ENCODE results near the gene C1D.

C1D gene, protein sequence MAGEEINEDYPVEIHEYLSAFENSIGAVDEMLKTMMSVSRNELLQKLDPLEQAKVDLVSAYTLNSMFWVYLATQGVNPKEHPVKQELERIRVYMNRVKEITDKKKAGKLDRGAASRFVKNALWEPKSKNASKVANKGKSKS

DNA sequence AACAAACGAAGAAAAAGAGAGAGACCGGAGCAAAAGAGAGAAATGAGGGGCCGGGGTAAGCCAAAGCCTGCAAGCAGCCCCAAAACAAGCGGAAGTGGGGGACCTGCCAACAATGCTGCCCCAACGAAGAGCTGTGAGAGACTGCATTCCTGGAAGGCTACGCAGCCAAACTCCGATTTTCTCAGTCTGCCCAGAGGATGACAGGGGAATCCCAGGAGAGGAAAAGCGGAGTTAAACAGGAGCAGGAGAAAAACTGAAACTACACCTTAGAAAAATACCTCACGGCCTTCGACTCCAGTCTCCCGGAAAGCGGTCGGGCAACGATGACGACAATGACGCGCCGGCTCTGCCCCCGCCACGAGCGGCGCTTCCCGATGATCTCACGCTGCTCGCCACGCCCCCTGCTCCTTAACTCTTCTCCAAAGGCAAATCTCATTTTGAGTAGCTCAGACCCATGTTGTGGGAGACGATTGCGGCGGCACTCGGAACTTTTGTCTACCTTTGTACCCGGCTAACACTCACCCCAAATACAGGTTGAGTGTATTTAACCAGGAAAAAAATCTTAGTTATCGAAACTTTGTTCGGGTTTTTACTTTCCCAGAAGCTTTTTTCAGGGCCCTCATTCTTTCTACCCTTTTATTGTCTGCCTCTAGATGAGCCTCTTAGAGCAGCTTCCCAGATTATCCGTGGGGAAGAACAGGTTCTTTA lies at the start of gene C1D:
C1D (minus strand) TSS at position 325 of the 708 bp plus-strand sequence. CDS start 15,694 bp downstream, outside the sequence.
- FAIRE-seq (peak; percentile 89), DNase-seq (ENCODE audit: insufficient read length, low spot score) (peak; percentile 60)
- TF ChIP-seq POLR2A (IDR thresholded peaks at IDR 0.05; ENCODE audit: low read depth, low read length): peak; percentile 70

DNA sequence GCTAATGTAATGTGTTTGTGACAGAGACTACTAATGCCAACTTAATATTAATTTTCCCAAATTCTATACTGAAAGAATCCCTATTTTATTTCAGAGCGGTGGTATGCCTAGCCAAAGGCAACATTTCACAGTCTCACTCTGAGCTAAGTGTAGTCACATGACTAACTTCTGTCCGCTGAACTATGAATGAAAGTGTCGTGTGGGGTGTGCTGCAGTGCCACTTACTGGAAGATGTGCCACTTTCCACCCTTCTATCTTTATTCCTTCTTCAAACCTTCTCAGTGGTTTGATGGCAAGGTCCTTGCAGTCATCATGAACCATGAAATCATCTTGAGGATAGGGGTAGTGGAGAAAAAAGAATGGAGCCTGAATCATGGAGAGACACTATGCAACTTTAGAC lies 47.3 kb upstream of the C1D start:
- FAIRE-seq (no peak), DNase-seq (ENCODE audit: insufficient read length, low spot score) (no peak)
- TF ChIP-seq POLR2A (IDR thresholded peaks at IDR 0.05; ENCODE audit: low read depth, low read length): no peak

DNA sequence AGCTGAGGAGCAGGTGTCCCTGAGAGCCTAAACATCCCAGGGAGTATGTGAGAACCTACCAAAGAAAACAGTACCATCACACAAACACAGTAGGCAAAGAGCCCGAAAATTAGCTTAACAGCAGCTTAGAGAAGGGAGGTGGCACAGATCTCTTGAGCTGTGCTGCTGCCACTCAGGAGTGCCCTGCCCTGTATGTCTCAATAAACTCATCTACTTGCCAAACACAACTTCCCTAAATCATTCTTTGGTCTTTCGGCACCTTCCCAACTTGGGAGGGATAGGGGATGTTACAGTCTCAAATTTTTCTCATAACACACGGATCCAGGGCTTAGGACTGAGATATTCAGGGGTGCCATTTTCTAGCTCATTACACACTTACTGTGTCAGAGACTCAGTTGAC lies 45.3 kb upstream of the C1D start:
- no peak for TF ChIP-seq POLR2A (IDR thresholded peaks at IDR 0.05; ENCODE audit: low read depth, low read length)
- FAIRE-seq (no peak), DNase-seq (ENCODE audit: insufficient read length, low spot score) (no peak)

DNA sequence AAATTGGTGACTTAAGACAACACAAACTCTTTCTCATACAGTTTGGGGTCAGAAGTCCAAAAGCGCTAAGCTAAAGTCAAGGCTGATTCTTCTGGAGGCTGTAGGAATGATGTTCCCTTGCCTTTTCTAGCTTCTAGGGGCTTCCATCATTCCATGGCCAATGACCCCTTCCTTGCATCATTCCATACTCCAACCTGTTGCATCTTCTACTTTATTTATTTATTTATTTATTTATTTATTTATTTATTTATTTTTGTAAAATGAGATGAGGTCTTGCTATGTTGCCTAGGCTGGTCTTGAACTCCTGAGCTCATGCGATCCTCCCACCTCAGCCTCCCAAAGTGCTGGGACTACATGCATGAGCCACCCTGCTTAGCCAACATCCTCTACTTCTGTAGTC lies 44.7 kb upstream of the C1D start:
- FAIRE-seq: no peak
- TF ChIP-seq POLR2A (IDR thresholded peaks at IDR 0.05; ENCODE audit: low read depth, low read length): no peak

DNA sequence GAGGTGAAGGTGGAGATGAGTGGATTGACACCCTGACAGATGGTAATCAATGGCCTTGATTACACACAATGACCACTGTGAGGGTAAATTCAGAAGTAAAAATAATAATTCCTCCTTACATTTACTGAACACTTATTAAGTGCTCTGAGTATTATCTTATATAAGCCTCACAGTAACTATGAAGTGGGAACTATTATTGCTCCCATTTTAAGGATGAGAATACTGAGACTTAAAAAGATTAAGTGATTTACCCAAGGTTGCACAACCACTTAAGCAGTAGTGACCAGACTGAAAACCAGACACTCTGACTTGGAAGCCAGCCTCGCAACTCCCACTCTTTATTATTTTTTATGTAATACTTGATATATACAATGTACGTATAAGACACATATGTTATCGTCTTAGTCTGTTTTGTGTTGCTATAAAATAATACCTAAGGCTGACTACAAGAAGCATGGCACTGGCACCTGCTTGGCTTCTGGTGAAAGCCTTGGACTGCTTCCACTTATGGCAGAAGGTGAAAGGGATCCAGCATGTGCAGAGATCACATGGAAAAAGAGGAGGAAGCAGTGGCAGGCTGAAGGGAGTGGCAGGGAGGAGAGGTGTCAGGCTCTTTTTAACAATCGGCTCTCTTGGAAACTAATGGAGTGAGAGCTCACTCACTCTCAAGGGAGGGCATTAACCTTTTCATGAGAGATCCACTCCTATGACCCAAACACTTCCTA lies 41.5 kb upstream of the C1D start:
- DNase-seq (ENCODE audit: insufficient read length, low spot score): no peak
- FAIRE-seq: no peak
- TF ChIP-seq POLR2A (IDR thresholded peaks at IDR 0.05; ENCODE audit: low read depth, low read length): no peak

More for the DNA sequence above, 44.7 kb upstream of the C1D start:
- DNase-seq (ENCODE audit: insufficient read length, low spot score): no peak

DNA sequence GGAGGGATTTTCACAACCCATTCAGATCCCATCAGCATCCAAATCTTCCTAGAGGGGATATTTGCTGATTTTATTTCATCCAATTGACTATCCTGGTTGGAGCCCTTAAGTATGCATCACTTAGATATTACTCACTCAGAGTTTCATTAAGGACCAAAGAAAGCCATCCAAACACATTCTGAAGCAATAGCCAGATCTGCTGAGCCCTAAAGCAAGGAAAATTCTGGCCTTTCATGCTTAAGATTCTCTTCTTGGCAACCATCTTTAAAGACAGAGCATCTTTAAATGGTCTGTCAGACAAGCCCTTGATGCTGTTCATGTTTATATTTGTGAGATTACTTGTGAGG lies 40.9 kb upstream of the C1D start:
- no peak for DNase-seq (ENCODE audit: insufficient read length, low spot score)
- TF ChIP-seq POLR2A (IDR thresholded peaks at IDR 0.05; ENCODE audit: low read depth, low read length): no peak
- FAIRE-seq: no peak

DNA sequence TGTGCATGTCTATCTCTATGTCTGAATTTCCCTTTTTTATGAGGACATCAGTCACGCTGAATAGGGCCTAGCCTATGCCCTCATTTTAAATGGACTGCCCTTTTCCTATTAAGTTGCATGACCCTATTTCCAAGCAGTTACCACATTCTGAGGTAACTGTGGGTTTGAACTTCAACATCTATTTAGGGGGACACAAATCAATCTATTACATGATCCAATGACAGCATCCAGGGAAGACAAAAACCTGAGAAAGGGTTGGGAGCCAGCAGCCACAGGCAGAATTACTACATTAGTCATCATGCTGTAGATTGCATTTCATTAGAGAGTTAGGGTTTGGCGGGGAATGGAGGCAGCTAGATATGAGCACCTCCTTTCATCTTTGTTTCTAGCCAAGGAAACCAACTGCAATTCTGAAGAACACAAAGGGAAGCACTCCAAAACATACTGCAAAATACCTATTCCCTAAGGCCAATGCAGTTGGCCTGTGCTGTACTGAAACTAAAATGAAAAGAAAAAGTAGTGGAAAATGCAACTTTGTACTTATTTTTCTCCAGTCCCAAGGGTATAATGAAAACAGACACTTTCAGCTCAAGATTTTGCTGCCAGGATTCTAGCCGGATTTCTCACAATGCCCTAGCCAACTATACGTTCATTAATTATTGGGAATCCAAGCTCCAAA lies 40.4 kb upstream of the C1D start:
- FAIRE-seq (peak; percentile 61), DNase-seq (ENCODE audit: insufficient read length, low spot score) (no peak)
- no peak for TF ChIP-seq POLR2A (IDR thresholded peaks at IDR 0.05; ENCODE audit: low read depth, low read length)

DNA sequence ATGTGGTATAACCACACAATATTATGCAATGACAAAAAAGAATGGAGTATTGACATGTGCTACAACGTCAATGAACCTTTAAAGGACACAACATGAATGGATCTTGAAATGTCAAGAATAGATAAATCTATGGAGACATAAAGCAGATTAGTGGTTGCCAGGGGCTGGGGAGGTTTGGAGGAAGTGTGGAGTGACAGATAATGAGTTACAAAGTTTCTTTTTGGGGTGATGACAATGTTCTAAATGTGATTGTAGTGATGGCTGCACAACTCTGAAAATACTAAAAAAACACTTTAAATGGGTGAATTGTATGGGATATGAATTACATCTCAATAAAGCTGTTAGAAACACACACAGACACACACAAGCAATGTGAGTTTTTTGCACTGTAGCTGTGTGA lies 37.4 kb upstream of the C1D start:
- TF ChIP-seq POLR2A (IDR thresholded peaks at IDR 0.05; ENCODE audit: low read depth, low read length): no peak
- DNase-seq (ENCODE audit: insufficient read length, low spot score) (no peak), FAIRE-seq (no peak)

DNA sequence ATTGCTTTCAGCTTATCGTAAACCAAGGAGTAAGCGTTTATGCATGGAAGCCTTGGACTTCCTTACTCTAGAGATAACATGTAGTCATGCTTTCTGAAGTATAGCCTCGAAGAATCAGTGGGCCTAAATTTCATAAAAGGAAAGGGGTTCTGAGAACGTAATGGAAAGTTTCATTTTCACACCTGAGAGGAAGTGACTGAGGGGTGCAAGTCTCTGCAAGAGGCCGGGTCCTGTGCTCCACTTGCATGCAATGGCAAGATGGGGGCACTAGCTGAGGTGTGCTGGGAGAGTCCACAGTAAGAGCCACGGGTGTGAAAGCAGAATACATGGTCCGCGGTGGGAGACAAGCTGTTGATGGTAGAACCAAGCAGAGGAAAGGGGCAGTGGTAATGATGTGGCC lies 36.5 kb upstream of the C1D start:
- DNase-seq (ENCODE audit: insufficient read length, low spot score): no peak
- no peak for FAIRE-seq
- no peak for TF ChIP-seq POLR2A (IDR thresholded peaks at IDR 0.05; ENCODE audit: low read depth, low read length)

DNA sequence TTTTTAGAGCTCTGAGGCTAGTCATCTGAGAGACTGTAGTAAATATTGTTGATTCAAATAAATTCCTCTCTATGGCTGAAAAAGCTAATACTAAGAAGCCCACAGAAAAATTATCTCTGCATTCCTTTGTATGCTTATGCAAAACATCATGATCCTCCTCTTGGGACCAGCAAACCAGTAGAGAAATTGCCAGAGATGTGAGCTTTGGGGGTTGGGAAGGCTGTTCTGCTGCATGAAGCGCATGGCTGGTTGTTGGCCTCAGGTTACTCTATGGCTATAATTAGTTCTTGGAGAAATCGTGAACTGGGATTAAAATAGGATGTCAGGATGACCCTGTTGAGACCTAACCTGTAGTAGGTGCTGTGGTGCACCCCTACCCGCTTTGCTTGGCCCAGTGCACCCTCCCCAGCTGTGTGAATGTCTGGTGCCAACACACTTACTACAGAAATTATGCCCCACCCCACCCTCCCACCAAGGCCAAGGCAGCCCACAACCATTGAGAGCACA lies 35.5 kb upstream of the C1D start:
- TF ChIP-seq POLR2A (IDR thresholded peaks at IDR 0.05; ENCODE audit: low read depth, low read length): no peak
- DNase-seq (ENCODE audit: insufficient read length, low spot score) (no peak), FAIRE-seq (no peak)

DNA sequence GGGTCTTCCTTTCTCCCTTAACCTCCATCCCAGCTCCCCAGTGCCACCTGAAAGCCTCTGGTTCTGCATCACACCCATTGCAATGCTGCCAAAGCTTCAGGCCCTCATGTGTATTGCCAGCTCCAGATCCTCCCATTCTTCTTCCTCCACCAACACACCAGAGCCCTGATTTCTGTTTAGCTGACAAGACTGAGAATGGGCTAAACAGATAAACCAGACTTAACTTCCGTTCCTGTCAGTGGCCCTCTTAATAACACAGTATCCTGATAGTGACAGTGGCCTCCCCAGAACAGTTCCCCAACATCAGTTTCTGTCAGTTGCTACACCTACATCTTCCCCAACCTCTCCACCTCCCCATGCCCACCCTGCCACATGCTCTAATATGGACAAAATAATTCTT lies 31.3 kb upstream of the C1D start:
- DNase-seq (ENCODE audit: insufficient read length, low spot score): no peak
- no peak for FAIRE-seq
- TF ChIP-seq POLR2A (IDR thresholded peaks at IDR 0.05; ENCODE audit: low read depth, low read length): no peak

DNA sequence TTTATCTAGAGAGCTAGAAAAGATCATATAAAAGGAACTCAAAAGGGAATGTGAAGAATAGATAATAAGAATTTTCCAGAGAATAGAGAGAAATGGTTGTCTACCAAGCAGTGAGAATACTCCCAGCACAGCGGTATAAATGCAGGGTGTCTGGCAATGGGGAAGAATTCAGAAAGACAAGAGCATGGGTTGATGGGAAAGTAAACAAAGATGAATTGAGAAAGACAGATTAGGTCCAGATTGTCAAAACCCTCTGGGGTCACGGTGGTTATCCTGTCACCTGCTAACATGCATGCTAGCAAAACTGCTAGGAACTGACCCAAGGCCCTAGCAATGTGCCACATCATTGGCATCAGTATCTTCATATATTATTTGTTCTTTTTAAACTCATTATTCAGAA lies 30.8 kb upstream of the C1D start:
- no peak for DNase-seq (ENCODE audit: insufficient read length, low spot score)
- no peak for TF ChIP-seq POLR2A (IDR thresholded peaks at IDR 0.05; ENCODE audit: low read depth, low read length)
- no peak for FAIRE-seq

DNA sequence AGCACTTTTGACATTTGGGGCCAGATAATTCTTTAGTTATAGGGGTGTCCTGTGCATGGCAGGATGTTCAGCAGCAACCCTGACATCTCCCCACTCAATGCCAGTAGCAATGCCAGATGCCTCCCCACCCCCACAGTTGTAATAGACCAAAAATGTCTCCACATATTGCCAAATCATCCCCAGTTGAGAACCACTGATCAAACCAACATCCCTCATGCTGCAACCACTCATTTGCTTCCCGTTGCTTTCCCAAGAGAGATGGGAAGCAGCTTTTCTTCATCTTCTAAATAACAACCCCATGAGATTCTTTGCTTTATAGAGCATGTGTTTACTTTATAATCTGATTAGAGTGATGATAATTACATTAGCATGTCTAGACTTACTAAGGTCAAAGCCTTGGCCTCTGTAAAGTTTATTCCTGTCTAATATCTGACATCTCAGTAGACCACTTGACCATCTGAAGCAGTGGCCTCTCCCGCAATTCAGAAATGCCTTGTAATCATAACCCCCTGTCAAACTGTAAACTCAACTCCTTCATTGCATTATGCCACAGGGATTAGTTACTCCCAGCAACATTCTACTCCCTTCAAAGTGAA lies 28.7 kb upstream of the C1D start:
- no peak for TF ChIP-seq POLR2A (IDR thresholded peaks at IDR 0.05; ENCODE audit: low read depth, low read length)
- no peak for FAIRE-seq
- no peak for DNase-seq (ENCODE audit: insufficient read length, low spot score)

DNA sequence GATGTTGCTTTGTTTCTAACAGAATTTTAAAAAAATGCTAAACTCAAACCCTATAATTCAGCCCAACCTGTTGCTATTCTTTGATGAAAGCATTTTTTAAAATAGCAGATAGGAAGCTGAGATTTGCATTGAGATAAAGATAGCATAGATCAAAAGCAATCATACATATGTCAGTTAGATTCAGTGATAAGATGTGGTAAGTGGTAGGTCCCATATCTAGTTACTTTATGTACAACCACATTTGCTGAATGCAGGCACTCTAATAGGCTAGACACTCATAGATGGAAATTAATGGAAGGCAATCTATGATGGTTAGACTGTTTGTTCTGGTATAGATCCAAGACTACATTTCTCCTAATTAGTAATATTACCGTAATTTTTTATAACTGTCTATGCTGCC lies 27.2 kb upstream of the C1D start:
- no peak for TF ChIP-seq POLR2A (IDR thresholded peaks at IDR 0.05; ENCODE audit: low read depth, low read length)
- DNase-seq (ENCODE audit: insufficient read length, low spot score) (no peak), FAIRE-seq (no peak)
